ENCODE measurements around the gene RUNDC1. TPM values are rescaled to one million over a fixed set of nuclear protein-coding genes. Genes with fewer than 3 reads are reported as not detected.

Gene RUNDC1
- total RNA-seq, 2 experiments from 2014 or later: 13.0 to 14.0 TPM

DNA sequence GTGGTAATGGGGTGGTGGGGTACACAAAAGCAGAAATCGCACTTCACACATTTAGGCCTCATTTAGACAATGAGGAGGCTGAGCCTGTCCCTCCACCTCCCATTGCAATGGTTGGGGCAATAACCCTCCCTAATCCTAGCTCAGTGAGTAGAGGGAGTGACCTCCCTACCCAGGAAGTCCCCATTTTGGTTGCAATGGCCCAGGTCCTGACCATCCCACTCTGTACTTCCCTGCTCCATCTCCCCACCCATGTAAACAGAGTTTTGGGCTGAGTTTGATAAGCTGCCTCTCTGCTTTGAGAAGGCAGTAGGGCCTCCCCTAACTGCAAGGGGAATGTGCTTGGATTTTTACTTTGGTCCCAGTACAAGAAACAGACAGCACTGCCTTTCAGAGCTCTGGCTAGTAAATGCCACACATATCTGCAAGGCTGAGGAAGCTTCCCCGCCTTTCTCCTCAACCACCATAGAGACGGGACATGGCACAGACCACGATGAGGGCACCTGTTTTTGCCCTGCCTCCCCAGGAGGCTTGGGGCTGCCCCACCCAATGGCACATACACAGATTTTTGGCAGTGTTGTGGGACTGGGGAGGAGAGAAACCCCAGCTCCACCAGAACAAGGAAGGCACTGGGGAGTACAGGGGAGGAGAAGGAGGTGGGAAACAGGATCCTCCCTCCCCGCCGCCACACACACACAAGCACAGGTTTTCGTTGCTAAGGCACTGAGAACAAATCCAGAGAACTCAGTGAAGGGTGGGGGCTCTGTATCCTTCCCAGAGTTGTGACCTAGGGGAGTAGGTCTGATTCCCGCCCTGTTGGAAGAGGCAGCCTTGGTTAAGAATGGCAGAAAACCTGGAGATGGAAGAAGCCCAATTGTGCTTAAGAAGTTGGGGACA lies 34.5 kb downstream of the RUNDC1 start:
- peaks cover 28% of the 10 kb centered on the region for H3K36me3 Mint-ChIP-seq (ENCODE audit: low read depth)
- POLR2A ChIA-PET: no interaction called here

DNA sequence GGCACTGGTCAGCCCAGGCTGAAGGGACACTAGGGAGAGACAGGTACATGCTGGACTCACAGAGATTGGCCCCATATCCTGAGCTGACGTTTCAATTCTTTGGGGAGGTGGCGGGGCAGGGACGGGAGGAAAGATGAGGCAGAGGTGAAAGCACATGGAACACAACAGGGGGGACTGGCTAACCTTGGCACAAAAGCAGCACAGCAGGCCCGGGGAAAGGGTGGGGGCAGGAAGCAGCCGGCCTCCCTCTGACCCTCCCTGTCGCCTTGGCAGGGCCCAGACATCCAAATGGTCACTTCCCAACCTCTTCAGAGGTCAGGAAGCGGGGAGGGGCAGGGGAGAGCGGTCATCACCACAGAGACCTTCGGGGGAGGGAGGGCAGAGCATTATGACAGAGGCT lies 35.2 kb downstream of the RUNDC1 start:
- CTCF ChIA-PET: interaction anchor here (1.2 kb wide), 1 partner anchor 18 kb away, joined by 4 read pairs; the partner anchor contains the start of gene RPL27
- H3K27ac Mint-ChIP-seq: no peak overlapping the region
- H3K36me3 Mint-ChIP-seq (ENCODE audit: low read depth): peaks cover 21% of the 10 kb centered on the region
- H3K4me1 Mint-ChIP-seq: peaks cover 38% of the 10 kb centered on the region
- no peaks in the 10 kb centered on the region for H3K27me3 Mint-ChIP-seq
- no peak for DNase-seq
- H3K4me3 Mint-ChIP-seq: no peak overlapping the region
- POLR2A ChIA-PET: no interaction called here
- no peaks in the 10 kb centered on the region for H3K9me3 Mint-ChIP-seq

More for the DNA sequence above, 34.5 kb downstream of the RUNDC1 start:
- CTCF ChIA-PET: interaction anchor here (1.1 to 1.2 kb wide), 2 partner anchors 9 to 17 kb away, joined by 4 to 6 read pairs; partner anchors contain the start of genes IFI35 and RPL27
- Mint-ChIP-seq H3K4me3 (no peak overlapping the region), H3K27me3 (no peaks in the 10 kb centered on the region), H3K9me3 (no peaks in the 10 kb centered on the region), H3K27ac (no peak overlapping the region), H3K4me1 (peaks cover 42% of the 10 kb centered on the region)
- no peak for DNase-seq

DNA sequence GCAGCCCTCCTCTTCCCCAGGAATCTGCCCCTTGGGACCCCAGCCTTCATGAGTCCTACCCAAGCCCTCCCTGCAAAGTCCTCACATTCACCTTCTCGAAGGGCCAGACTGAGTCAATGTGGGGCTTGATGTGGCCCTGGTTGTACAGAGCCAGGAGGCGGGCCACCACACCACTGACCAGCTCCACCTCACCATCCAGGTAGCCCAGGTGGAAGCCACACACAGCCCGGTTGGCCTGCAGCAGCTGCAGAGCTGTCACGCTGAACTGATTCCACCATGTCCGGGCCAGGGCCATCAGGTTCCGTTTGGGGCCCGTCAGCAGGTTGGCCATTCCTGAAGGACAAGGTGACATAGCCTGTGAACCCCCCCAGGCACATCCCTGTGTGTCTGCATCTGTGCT lies 35.9 kb downstream of the RUNDC1 start:
- Mint-ChIP-seq H3K4me1 (peaks cover 37% of the 10 kb centered on the region), H3K4me3 (no peak overlapping the region), H3K36me3 (ENCODE audit: low read depth) (peaks cover 16% of the 10 kb centered on the region), H3K27me3 (peaks cover 3% of the 10 kb centered on the region), H3K9me3 (no peaks in the 10 kb centered on the region), H3K27ac (no peak overlapping the region)
- ChIA-PET CTCF (no interaction called here), POLR2A (no interaction called here)
- no peak for DNase-seq

DNA sequence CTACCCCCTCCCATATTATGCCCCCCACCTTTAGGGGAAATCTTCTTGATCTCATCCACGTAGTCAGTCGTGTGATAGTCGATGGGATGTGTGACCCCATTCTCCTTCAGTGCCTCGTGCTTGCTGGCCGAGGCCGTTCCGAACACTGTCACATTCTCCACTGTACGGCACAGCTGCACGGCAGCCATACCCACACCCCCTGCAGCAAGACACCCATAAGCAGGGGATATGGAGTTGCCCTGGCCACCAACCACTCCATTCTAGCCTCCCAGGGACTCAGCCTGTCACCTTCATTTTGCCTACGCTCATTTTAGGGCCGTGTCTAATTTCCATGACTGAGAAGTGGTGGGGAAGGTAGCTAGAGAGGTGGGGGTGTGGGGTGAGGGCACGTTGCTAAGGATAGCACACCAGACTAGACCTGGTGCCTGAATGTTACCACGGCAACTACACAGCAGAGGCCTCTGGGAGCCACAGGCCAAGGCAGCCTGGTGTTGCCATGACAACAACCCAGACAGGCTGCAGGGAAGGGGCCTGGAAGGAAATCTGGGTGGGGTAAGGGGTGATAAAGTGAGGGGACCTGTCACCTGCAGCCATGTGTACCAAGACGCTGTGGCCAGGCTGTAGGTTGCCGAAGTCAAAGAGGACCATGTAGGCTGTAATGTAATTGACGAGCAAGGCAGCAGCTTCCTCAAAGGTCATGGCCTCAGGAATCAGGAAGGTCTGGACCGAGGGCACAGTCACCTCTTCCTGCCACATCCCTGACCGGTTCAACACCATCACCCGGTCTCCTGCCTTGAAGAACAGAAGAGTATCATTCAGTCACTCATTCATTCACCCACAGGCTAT lies 37.9 kb downstream of the RUNDC1 start:
- ChIA-PET POLR2A (no interaction called here), CTCF (interaction anchor here (0.6 to 1.7 kb wide), 3 partner anchors 11 to 487 kb away, joined by 3 to 9 read pairs (median 3); partner anchors contain the start of gene IFI35)
- DNase-seq: peak; percentile 68
- Mint-ChIP-seq H3K27me3 (peaks cover 4% of the 10 kb centered on the region), H3K9me3 (no peaks in the 10 kb centered on the region), H3K4me3 (no peak overlapping the region), H3K27ac (peak overlapping the region; percentile 20), H3K36me3 (ENCODE audit: low read depth) (peaks cover 6% of the 10 kb centered on the region), H3K4me1 (peaks cover 38% of the 10 kb centered on the region)

DNA sequence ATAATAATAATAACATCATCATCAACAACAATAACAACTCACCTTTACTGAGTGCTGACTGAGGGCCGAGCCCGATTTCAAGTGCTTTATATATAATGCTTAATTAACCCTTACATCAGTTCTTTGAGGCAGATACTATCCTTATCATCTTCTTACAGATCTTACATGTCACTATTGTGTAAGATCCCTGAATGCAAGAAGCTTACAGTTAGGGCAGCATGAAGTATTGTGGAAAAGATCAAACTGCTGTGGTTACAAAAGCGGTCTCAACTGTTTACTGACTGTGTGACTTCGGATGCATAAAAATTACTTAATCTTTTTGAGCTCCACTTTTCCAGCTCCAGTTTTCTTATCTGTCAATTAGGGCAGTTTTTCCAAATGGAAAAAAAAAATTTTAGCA lies 38.6 kb downstream of the RUNDC1 start:
- Mint-ChIP-seq H3K9me3 (no peaks in the 10 kb centered on the region), H3K27ac (no peak overlapping the region), H3K4me1 (peaks cover 38% of the 10 kb centered on the region), H3K27me3 (peaks cover 4% of the 10 kb centered on the region), H3K4me3 (no peak overlapping the region), H3K36me3 (ENCODE audit: low read depth) (no peaks in the 10 kb centered on the region)
- POLR2A ChIA-PET: no interaction called here
- no peak for DNase-seq
- CTCF ChIA-PET: no interaction called here

DNA sequence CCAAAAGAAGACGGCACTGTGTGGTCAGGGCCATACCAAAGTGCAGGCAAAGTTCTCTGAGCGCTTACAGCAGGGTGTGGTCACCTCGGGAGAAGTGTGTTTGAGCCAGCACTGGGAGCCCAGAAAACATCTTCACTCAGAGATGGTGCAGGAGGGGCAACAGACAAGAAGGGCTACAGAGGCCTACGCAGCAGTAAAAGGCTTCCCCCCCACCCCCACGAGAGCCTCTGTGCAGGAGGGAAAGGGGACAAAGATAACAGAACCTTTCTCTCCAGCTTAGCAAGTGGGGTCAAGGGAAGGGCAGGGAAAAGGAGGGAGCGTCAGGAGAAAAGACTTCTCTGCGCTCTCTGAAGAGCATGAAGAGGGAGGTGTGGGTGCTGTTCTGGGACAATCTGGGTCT lies 39.1 kb downstream of the RUNDC1 start:
- ChIA-PET CTCF (no interaction called here), POLR2A (no interaction called here)
- Mint-ChIP-seq H3K27me3 (peaks cover 6% of the 10 kb centered on the region), H3K36me3 (ENCODE audit: low read depth) (peaks cover 2% of the 10 kb centered on the region), H3K4me1 (peaks cover 40% of the 10 kb centered on the region), H3K4me3 (no peak overlapping the region), H3K27ac (peak overlapping the region; percentile 15), H3K9me3 (no peaks in the 10 kb centered on the region)
- DNase-seq: no peak

DNA sequence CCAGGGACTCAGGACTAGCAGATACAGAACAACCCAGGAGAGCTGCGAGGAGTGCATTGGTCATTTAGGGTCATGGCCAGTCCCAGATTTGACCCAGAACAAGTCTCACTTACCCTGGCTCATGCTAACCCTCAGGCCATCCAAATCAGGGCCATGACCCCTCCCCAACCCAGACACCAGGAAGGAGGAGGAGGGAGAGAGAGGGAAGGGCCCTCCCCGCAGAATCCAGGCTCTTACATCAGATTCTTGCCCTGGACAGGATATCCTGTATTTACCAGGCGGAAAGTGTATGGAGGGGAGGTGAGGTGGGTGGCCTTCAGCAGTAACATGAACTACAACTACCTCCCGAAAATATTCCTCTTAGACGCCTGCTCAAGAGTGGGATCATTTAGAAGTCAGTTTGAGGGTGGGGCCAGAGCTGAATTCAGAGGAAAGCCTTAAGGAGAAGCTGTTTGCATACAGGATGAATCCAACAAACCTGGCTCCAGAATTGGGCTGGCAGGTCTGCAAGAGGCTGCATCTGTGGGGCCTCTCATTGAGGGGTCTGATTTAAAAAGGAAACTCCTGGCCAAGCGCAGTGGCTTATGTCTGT lies 39.8 kb downstream of the RUNDC1 start:
- no peak overlapping the region for H3K27ac Mint-ChIP-seq
- H3K4me1 Mint-ChIP-seq: peaks cover 40% of the 10 kb centered on the region
- POLR2A ChIA-PET: no interaction called here
- CTCF ChIA-PET: interaction anchor here (1.5 kb wide), 1 partner anchor 11 kb away, joined by 5 read pairs; no protein-coding TSS in a partner anchor
- H3K9me3 Mint-ChIP-seq: no peaks in the 10 kb centered on the region
- peaks cover 10% of the 10 kb centered on the region for H3K27me3 Mint-ChIP-seq
- no peak for DNase-seq
- peak overlapping the region; percentile 66 for H3K4me3 Mint-ChIP-seq
- peaks cover 3% of the 10 kb centered on the region for H3K36me3 Mint-ChIP-seq (ENCODE audit: low read depth)

DNA sequence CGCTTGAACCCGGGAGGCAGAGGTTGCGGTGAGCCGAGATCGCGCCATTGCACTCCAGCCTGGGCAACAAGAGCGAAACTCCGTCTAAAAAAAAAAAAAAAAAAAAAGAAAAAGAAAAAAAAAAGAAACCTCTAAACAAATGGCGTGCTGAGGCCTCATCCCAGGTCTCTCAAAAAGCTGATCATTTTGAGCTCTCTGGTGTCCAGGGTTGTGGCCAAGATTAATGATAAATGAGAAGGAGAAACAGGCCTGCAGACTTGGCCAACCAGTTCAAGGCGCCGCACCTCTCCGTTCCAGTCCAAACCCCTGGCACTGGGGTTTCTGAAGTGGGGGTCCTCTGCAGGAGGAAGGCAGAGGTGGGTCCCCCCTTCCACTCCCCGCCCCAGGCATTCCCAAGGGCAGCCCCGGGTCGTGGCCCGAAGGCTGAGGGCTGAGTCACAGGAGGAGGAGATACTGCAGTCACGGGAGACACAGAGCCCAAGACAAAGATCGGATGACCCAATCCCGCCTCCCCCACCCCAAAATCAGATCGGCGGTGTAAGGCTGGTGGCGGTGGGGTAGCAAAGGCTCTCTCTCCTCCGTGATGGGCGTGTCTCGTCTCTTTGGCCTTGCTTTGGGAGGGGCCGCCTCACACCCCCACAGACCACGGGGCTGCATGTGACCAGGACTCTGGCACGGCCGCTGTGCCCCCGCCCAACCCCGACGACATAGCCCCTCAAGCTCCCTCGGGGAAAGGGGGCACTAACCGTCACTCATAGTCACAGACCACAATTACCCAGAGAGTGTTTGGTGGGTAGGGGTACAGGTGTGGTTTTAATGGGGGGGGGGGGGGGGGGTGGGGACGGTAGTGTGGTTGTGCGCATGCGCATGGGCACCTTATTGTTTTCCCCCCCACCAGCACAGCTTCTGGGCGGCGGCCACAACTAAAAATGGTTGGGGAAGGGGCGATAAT lies 40.7 kb downstream of the RUNDC1 start:
- ChIA-PET POLR2A (no interaction called here), CTCF (interaction anchor here (0.5 to 1.5 kb wide), 3 partner anchors 10 to 287 kb away, joined by 3 to 5 read pairs (median 3); no protein-coding TSS in a partner anchor)
- Mint-ChIP-seq H3K4me3 (peak overlapping the region; percentile 79), H3K27me3 (peaks cover 15% of the 10 kb centered on the region), H3K36me3 (ENCODE audit: low read depth) (peaks cover 3% of the 10 kb centered on the region), H3K4me1 (peaks cover 42% of the 10 kb centered on the region), H3K27ac (peak overlapping the region; percentile 31), H3K9me3 (no peaks in the 10 kb centered on the region)
- DNase-seq: no peak

DNA sequence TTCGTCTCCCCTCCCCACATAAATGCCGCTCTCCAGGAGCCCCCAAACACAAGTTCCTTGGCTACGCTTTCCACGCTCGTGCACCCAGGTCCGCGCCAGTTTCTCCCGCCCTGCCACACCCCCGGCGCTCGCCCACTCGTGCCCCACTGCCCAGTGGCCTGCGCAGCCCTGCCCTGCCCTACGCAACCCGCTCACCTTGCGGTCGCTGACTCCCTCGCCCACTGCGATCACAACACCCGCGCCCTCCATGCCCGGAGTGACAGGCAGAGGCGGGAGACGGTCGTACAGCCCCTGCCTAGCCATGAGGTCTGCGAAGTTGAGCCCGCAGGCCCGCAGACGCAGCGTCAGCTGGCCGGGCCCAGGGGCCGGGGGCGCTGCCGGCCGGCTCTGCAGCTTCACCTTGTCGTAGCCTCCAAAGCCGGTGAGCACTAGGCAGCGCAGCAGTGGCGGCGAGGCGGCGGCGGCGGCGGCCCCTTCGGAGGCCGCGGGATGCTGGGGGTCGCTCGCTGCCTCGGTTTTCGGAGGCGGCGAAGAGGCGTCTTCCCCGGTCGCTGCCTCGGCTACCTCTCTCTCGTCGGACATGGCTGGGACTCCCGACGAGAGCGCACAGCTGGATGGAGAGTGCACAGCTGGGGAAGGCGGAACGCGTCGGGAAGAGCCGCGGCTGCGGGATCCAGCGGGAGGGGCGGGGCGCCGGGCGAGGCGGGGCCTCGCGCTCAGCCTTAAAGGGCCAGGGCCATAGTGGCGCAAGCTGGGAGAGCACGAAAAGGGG lies 41.6 kb downstream of the RUNDC1 start, which contains the start of gene VAT1:
VAT1 (minus strand) TSS at position 645 of the 772 bp plus-strand sequence; CDS start at position 582, 63 bp downstream.
- Mint-ChIP-seq H3K9me3 (no peaks in the 10 kb centered on the region), H3K36me3 (ENCODE audit: low read depth) (peaks cover 3% of the 10 kb centered on the region)
- peak; percentile 59 for DNase-seq

DNA sequence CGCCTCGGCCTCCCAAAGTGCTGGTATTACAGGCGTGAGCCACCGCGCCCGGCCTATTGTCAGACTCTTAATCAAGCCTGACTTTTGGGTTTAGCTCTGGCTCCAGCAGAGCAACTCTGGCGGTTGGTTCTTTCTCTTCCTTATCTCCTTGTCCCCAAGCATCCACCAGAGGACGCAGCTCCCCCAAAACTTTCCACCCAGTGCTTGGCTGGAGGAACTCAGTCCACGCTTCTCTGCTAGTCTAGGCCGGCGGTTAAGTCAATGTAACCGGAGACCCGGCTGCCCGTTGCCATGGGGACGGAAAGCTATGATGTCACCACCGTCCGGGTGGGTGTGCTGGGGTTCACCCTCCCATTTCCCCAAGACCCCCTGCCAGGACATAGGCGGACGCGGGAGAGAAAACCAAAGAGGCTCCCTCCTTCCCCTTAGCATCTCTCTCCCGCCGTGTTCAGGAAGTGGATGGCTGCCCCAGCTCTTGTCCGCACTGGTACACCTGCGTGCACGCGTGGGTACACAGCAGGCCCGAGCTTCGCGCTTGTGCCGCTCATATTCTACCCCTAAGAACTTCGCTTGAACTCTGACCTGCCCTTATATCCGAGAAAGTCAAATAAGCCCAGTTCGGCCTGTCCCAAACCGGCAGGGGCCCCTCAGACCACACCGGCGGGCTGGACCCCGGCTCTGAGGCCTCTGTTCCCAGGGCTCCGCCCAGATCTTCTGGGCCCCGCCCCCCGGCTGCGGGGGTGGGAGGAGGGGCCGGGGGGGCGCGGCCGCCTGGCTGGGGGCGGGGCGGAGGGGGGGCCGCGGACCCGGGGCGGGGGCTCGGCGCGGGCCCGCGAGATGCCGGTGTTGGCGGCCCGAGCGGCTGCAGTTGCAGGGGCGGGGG lies 44.3 kb downstream of the RUNDC1 start, which contains the start of gene RND2:
RND2 (plus strand) TSS at position 825 of the 883 bp plus-strand sequence. CDS start 117 bp downstream, outside the sequence.
- peak within 1 kb of the TSS; percentile 78 for H3K4me3 Mint-ChIP-seq
- DNase-seq: peak; percentile 81
- POLR2A ChIA-PET: interaction anchor here (0.8 kb wide), 1 partner anchor 27 kb away, joined by 3 read pairs; the partner anchor contains the start of gene RPL27
- CTCF ChIA-PET: interaction anchor here (0.5 to 1.5 kb wide), 6 partner anchors 12 to 1059 kb away, joined by 3 to 6 read pairs (median 4); partner anchors contain the start of genes IFI35 and RPL27
- H3K4me1 Mint-ChIP-seq: peaks cover 23% of the 10 kb centered on the region
- H3K9me3 Mint-ChIP-seq: no peaks in the 10 kb centered on the region
- peaks cover 21% of the 10 kb centered on the region for H3K27me3 Mint-ChIP-seq
- peak within 1 kb of the TSS; percentile 57 for H3K27ac Mint-ChIP-seq
- peaks cover 3% of the 10 kb centered on the region for H3K36me3 Mint-ChIP-seq (ENCODE audit: low read depth)

More for the DNA sequence above, 41.6 kb downstream of the RUNDC1 start, which contains the start of gene VAT1:
- ChIA-PET CTCF (interaction anchor here (0.5 to 1.5 kb wide), 4 partner anchors 8 to 286 kb away, joined by 3 to 5 read pairs (median 3); no protein-coding TSS in a partner anchor), POLR2A (interaction anchor here (1.0 kb wide), 1 partner anchor 9 kb away, joined by 6 read pairs; no protein-coding TSS in a partner anchor)
- peaks cover 42% of the 10 kb centered on the region for H3K4me1 Mint-ChIP-seq
- H3K27me3 Mint-ChIP-seq: peaks cover 19% of the 10 kb centered on the region
- H3K4me3 Mint-ChIP-seq: peak within 1 kb of the TSS; percentile 79
- peak within 1 kb of the TSS; percentile 31 for H3K27ac Mint-ChIP-seq
